HL-60/S4 (cell line): ENCODE results near the gene HAUS3.
"Not testable (repeated sequence)": the region's sequence is repeated elsewhere in the genome, so short reads cannot be mapped to it uniquely, and the experiment has no call there.

Source experiments
- in situ Hi-C: fragments of 300-500 bp; cut with MboI; formaldehyde crosslinking; loops from 2 replicates; pipeline ENCODE4 v1.14.3; 2022; ENCODE audit warnings: low sequenced_read_pairs

Gene HAUS3

GRCh38 chr4:2231082-2231481 is 10.8 kb downstream of the HAUS3 start:
- in situ Hi-C loops, result no loop called here

- in situ Hi-C loops, result no loop called here
Measured at GRCh38 chr4:2226261-2226660, 15.7 kb downstream of the HAUS3 start.

- in situ Hi-C loops, result no loop called here
Measured at GRCh38 chr4:2222838-2223237, 19.1 kb downstream of the HAUS3 start.

- in situ Hi-C loops, result not testable (repeated sequence)
Measured at GRCh38 chr4:2221378-2221777, 20.5 kb downstream of the HAUS3 start.

GRCh38 chr4:2220016-2220630 is 21.8 kb downstream of the HAUS3 start:
- in situ Hi-C loops, result no loop called here

GRCh38 chr4:2219233-2219760 is 22.6 kb downstream of the HAUS3 start:
- in situ Hi-C loops, result no loop called here

GRCh38 chr4:2218436-2218835 is 23.5 kb downstream of the HAUS3 start:
- in situ Hi-C loops, result no loop called here

GRCh38 chr4:2217726-2218125 is 24.2 kb downstream of the HAUS3 start:
- in situ Hi-C loops, result no loop called here

GRCh38 chr4:2212831-2213230 is 29.1 kb downstream of the HAUS3 start:
- in situ Hi-C loops, result no loop called here

- in situ Hi-C loops, result not testable (repeated sequence)
Measured at GRCh38 chr4:2202789-2203188, 39.1 kb downstream of the HAUS3 start.

GRCh38 chr4:2194496-2194895 is 47.4 kb downstream of the HAUS3 start:
- in situ Hi-C loops, result loop anchor here (25.0 kb wide), 2 partner anchors 282 to 457 kb away; no protein-coding TSS in a partner anchor

- in situ Hi-C loops, result loop anchor here (25.0 kb wide), 2 partner anchors 281 to 456 kb away; no protein-coding TSS in a partner anchor
Measured at GRCh38 chr4:2193326-2193725, 48.6 kb downstream of the HAUS3 start.

- in situ Hi-C loops, result loop anchor here (25.0 kb wide), 2 partner anchors 275 to 450 kb away; no protein-coding TSS in a partner anchor
Measured at GRCh38 chr4:2186865-2187172, 55.1 kb downstream of the HAUS3 start.

GRCh38 chr4:2186133-2186864 is 55.6 kb downstream of the HAUS3 start:
- in situ Hi-C loops, result loop anchor here (25.0 kb wide), 2 partner anchors 274 to 449 kb away; no protein-coding TSS in a partner anchor

- in situ Hi-C loops, result loop anchor here (25.0 kb wide), 2 partner anchors 271 to 446 kb away; no protein-coding TSS in a partner anchor
Measured at GRCh38 chr4:2183394-2183793, 58.5 kb downstream of the HAUS3 start.

GRCh38 chr4:2182994-2183393 is 58.9 kb downstream of the HAUS3 start:
- in situ Hi-C loops, result loop anchor here (25.0 kb wide), 2 partner anchors 271 to 446 kb away; no protein-coding TSS in a partner anchor

GRCh38 chr4:2180410-2180809 is 61.5 kb downstream of the HAUS3 start:
- in situ Hi-C loops, result loop anchor here (25.0 kb wide), 2 partner anchors 268 to 443 kb away; no protein-coding TSS in a partner anchor

- in situ Hi-C loops, result loop anchor here (25.0 kb wide), 2 partner anchors 267 to 442 kb away; no protein-coding TSS in a partner anchor
Measured at GRCh38 chr4:2179717-2180116, 62.2 kb downstream of the HAUS3 start.

GRCh38 chr4:2178986-2179385 is 62.9 kb downstream of the HAUS3 start:
- in situ Hi-C loops, result loop anchor here (25.0 kb wide), 2 partner anchors 267 to 442 kb away; no protein-coding TSS in a partner anchor
